Astrocyte (in vitro differentiated cells and primary cell): Measurements from ENCODE around the gene MAML2. TPM values are rescaled to one million over a fixed set of nuclear protein-coding genes. Genes with fewer than 3 reads are reported as not detected.
A peak's percentile ranks its signal among the peaks of the same experiment; 100 is the strongest.

Experiments
- DNase-seq: peaks from one replicate; pipeline ENCODE4 v3.0.0-alpha.2; 2010; ENCODE audit warnings: low read depth
- FAIRE-seq: peaks from 2 replicates; lab custom pipeline; 2011; peaks lifted over from hg19 to GRCh38; lab: Jason Lieb, UNC
- H2AFZ ChIP-seq: 2 replicates; pipeline ENCODE4 v1.6.0; 2012; ENCODE audit warnings: low read depth, low read length, inconsistent platforms
- H3K27ac ChIP-seq: 2 replicates; pipeline ENCODE4 v1.5.1; 2011; ENCODE audit warnings: low read depth, low read length, inconsistent platforms
- H3K27me3 ChIP-seq: 2 replicates; pipeline ENCODE4 v1.6.0; 2011; ENCODE audit warnings: low read length, inconsistent platforms; ENCODE audit not compliant: insufficient read depth
- H3K36me3 ChIP-seq: 2 replicates; pipeline ENCODE4 v1.5.1; 2011; ENCODE audit warnings: low read length, inconsistent platforms; ENCODE audit not compliant: insufficient read depth
- H3K4me1 ChIP-seq: 2 replicates; pipeline ENCODE4 v1.5.1; 2011; ENCODE audit warnings: low read length, inconsistent platforms; ENCODE audit not compliant: insufficient read depth
- H3K4me2 ChIP-seq: 2 replicates; pipeline ENCODE4 v1.6.0; 2012; ENCODE audit warnings: low read length, inconsistent platforms
- H3K4me3 ChIP-seq: 2 replicates; pipeline ENCODE4 v1.5.1; 2011; ENCODE audit warnings: low read depth, mild to moderate bottlenecking, low read length, inconsistent platforms; ENCODE audit not compliant: insufficient read depth
- H3K79me2 ChIP-seq: 2 replicates; pipeline ENCODE4 v1.6.0; 2012; ENCODE audit warnings: mild to moderate bottlenecking, low read length, inconsistent platforms; ENCODE audit not compliant: insufficient read depth
- H3K9ac ChIP-seq: 2 replicates; pipeline ENCODE4 v1.6.0; 2012; ENCODE audit warnings: mild to moderate bottlenecking, low read length, inconsistent platforms
- H3K9me3 ChIP-seq: 2 replicates; pipeline ENCODE4 v1.5.1; 2012; ENCODE audit warnings: low read depth, mild to moderate bottlenecking, low read length, inconsistent platforms; ENCODE audit not compliant: insufficient read depth
- H4K20me1 ChIP-seq: 2 replicates; pipeline ENCODE4 v1.6.0; 2012; ENCODE audit warnings: low read length, inconsistent platforms; ENCODE audit not compliant: insufficient read depth
- H3K27ac Mint-ChIP-seq: one replicate; pipeline ENCODE4 v1.8.0; 2021; ENCODE audit warnings: mild to moderate bottlenecking, mixed read lengths; ENCODE audit not compliant: unreplicated experiment
- H3K27me3 Mint-ChIP-seq: one replicate; pipeline ENCODE4 v1.8.0; 2021; ENCODE audit warnings: low read depth, mixed read lengths; ENCODE audit not compliant: unreplicated experiment
- H3K36me3 Mint-ChIP-seq: one replicate; pipeline ENCODE4 v1.8.0; 2021; ENCODE audit warnings: low read depth, mixed read lengths; ENCODE audit not compliant: unreplicated experiment
- H3K4me1 Mint-ChIP-seq: one replicate; pipeline ENCODE4 v1.8.0; 2021; ENCODE audit warnings: low read depth, mixed read lengths; ENCODE audit not compliant: unreplicated experiment
- H3K4me3 Mint-ChIP-seq: one replicate; pipeline ENCODE4 v1.8.0; 2021; ENCODE audit warnings: mild to moderate bottlenecking, moderate library complexity, mixed read lengths; ENCODE audit not compliant: unreplicated experiment
- H3K9me3 Mint-ChIP-seq: one replicate; pipeline ENCODE4 v1.8.0; 2021; ENCODE audit warnings: mild to moderate bottlenecking, mixed read lengths; ENCODE audit not compliant: unreplicated experiment
- CTCF ChIP-seq: IDR thresholded peaks from 2 replicates; pipeline ENCODE4 v1.5.1; 2011; ENCODE audit warnings: low read depth, mild to moderate bottlenecking, inconsistent platforms, low read length, moderate library complexity; ENCODE audit not compliant: insufficient read depth
- EZH2 ChIP-seq: IDR thresholded peaks from 2 replicates; pipeline ENCODE4 v1.6.1; 2012; ENCODE audit warnings: mild to moderate bottlenecking, low read length, inconsistent platforms; ENCODE audit not compliant: insufficient read depth
- total RNA-seq: library from RNA; stranded (reverse); gene quantifications from 2 replicates; pipeline ENCODE4 v1.2.1, GENCODE V29; 2021

The MAML2 gene
- total RNA-seq, 1 donor from 2014 or later = 27.4 TPM

- peaks cover 5% of the 10 kb centered on the region for H3K36me3 ChIP-seq
- H4K20me1 ChIP-seq = peaks cover 4% of the 10 kb centered on the region
- TF ChIP-seq CTCF (no peak), EZH2 (no peak)
- no peak overlapping the region for H3K4me2 ChIP-seq
- H2AFZ ChIP-seq = no peak overlapping the region
- Mint-ChIP-seq H3K9me3 (no peaks in the 10 kb centered on the region), H3K4me1 (peaks cover 50% of the 10 kb centered on the region), H3K36me3 (peaks cover 10% of the 10 kb centered on the region), H3K27me3 (no peaks in the 10 kb centered on the region), H3K27ac (peak overlapping the region; percentile 20), H3K4me3 (no peak overlapping the region)
- peaks cover 40% of the 10 kb centered on the region for H3K79me2 ChIP-seq
- no peaks in the 10 kb centered on the region for H3K9me3 ChIP-seq
- H3K27me3 ChIP-seq = no peaks in the 10 kb centered on the region
- DNase-seq = no peak
- no peak overlapping the region for H3K4me3 ChIP-seq
- peaks cover 18% of the 10 kb centered on the region for H3K4me1 ChIP-seq
- no peak overlapping the region for H3K27ac ChIP-seq
- FAIRE-seq = no peak
- no peak overlapping the region for H3K9ac ChIP-seq
These were observed 246.6 kb downstream of the MAML2 start for GRCh38 chr11:96096360-96096759.

- Mint-ChIP-seq H3K4me1 (peaks cover 51% of the 10 kb centered on the region), H3K27ac (peak overlapping the region; percentile 20), H3K4me3 (no peak overlapping the region), H3K9me3 (no peaks in the 10 kb centered on the region), H3K27me3 (no peaks in the 10 kb centered on the region), H3K36me3 (peaks cover 10% of the 10 kb centered on the region)
- Histone ChIP-seq H4K20me1 (peaks cover 7% of the 10 kb centered on the region), H3K27me3 (no peaks in the 10 kb centered on the region), H3K27ac (no peak overlapping the region), H3K4me1 (peaks cover 23% of the 10 kb centered on the region), H3K9me3 (no peaks in the 10 kb centered on the region), H2AFZ (no peak overlapping the region), H3K4me2 (no peak overlapping the region), H3K36me3 (peaks cover 5% of the 10 kb centered on the region), H3K4me3 (no peak overlapping the region), H3K9ac (no peak overlapping the region), H3K79me2 (peaks cover 36% of the 10 kb centered on the region)
- FAIRE-seq (no peak), DNase-seq (no peak)
- TF ChIP-seq EZH2 (no peak), CTCF (no peak)
These were observed 247.1 kb downstream of the MAML2 start for GRCh38 chr11:96095884-96096303.

- Histone ChIP-seq H3K36me3 (peaks cover 8% of the 10 kb centered on the region), H3K79me2 (peaks cover 31% of the 10 kb centered on the region), H3K4me1 (peaks cover 30% of the 10 kb centered on the region), H4K20me1 (peaks cover 10% of the 10 kb centered on the region), H3K4me3 (no peak overlapping the region), H3K27ac (no peak overlapping the region), H3K27me3 (no peaks in the 10 kb centered on the region), H2AFZ (no peak overlapping the region), H3K4me2 (no peak overlapping the region), H3K9me3 (no peaks in the 10 kb centered on the region), H3K9ac (no peak overlapping the region)
- peaks cover 10% of the 10 kb centered on the region for H3K36me3 Mint-ChIP-seq
- H3K4me1 Mint-ChIP-seq = peaks cover 62% of the 10 kb centered on the region
- no peaks in the 10 kb centered on the region for H3K9me3 Mint-ChIP-seq
- no peak overlapping the region for H3K27ac Mint-ChIP-seq
- no peak overlapping the region for H3K4me3 Mint-ChIP-seq
- no peak for TF ChIP-seq EZH2
- TF ChIP-seq CTCF = no peak
- H3K27me3 Mint-ChIP-seq = no peaks in the 10 kb centered on the region
- no peak for FAIRE-seq
- DNase-seq = no peak
These were observed 248.8 kb downstream of the MAML2 start for GRCh38 chr11:96094156-96094555.
